H1 (cell line): Measurements from ENCODE around the gene EFR3B. TPM values are rescaled to one million over a fixed set of nuclear protein-coding genes. Genes with fewer than 3 reads are reported as not detected.

Experiments used
- CTCF ChIA-PET: fragments of 300-600 bp; sonication (Branson Sonifier 250); formaldehyde crosslinking; loops from one replicate; lab custom pipeline; 2021; ENCODE audit not compliant: partially characterized antibody; lab: Charles Lee
- POLR2A ChIA-PET: fragments of 300-600 bp; sonication (Branson Sonifier 250); formaldehyde crosslinking; loops from one replicate; lab custom pipeline; 2021; ENCODE audit warnings: inconsistent platforms; ENCODE audit not compliant: partially characterized antibody; lab: Charles Lee
- DNase-seq, 2 experiments: peaks; one replicate each; pipeline versions ENCODE4 v3.0.0 to v3.0.0-alpha.2; 2010 to 2022; ENCODE audit warnings: low spot score in 2 of 2, low read depth in 1 of 2, mixed read lengths in 1 of 2
- FAIRE-seq: peaks from 2 replicates; lab custom pipeline; 2011; peaks lifted over from hg19 to GRCh38; lab: Jason Lieb, UNC
- H2AFZ ChIP-seq: 2 replicates; pipeline ENCODE4 v1.8.1; 2012; ENCODE audit warnings: low read length, inconsistent platforms
- H2AK5ac ChIP-seq: 2 replicates; pipeline ENCODE4 v1.6.1; 2013; ENCODE audit warnings: low read depth, low read length
- H2BK120ac ChIP-seq: replicated peaks from 2 replicates; pipeline ENCODE3; 2013; ENCODE audit warnings: low read depth, low read length, inconsistent platforms
- H2BK12ac ChIP-seq: 2 replicates; pipeline ENCODE4 v1.6.1; 2013; ENCODE audit warnings: low read depth, low read length
- H2BK15ac ChIP-seq: 2 replicates; pipeline ENCODE4 v1.6.1; 2013; ENCODE audit warnings: low read length
- H2BK20ac ChIP-seq: 2 replicates; pipeline ENCODE4 v1.6.1; 2013; ENCODE audit warnings: low read length
- H2BK5ac ChIP-seq: 2 replicates; pipeline ENCODE4 v1.6.1; 2013; ENCODE audit warnings: low read depth, low read length
- H3K14ac ChIP-seq: 2 replicates; pipeline ENCODE4 v1.6.1; 2013; ENCODE audit warnings: inconsistent platforms; ENCODE audit not compliant: insufficient read length
- H3K18ac ChIP-seq: 2 replicates; pipeline ENCODE4 v1.6.1; 2013; ENCODE audit warnings: low read length; ENCODE audit errors: extremely low read depth
- H3K23ac ChIP-seq: 2 replicates; pipeline ENCODE4 v1.6.1; 2013; ENCODE audit warnings: inconsistent platforms; ENCODE audit not compliant: insufficient read length
- H3K23me2 ChIP-seq: 2 replicates; pipeline ENCODE4 v1.6.1; 2013; ENCODE audit warnings: low read depth, low read length
- H3K27ac ChIP-seq: 2 replicates; pipeline ENCODE4 v1.6.1; 2011; ENCODE audit warnings: low read depth, low read length, inconsistent platforms
- H3K27me3 ChIP-seq, 4 experiments: replicated peaks in 1 of 4; 1 replicate in 1 of 4; 2 replicates in 3 of 4; pipeline versions ENCODE4 v1.6.1 to v1.8.1; 2011 to 2013; ENCODE audit warnings: low read length in 3 of 4, mild to moderate bottlenecking in 3 of 4, inconsistent platforms in 2 of 4, mixed read lengths in 2 of 4, moderate library complexity in 1 of 4; ENCODE audit not compliant: control insufficient read depth in 3 of 4, insufficient read depth in 3 of 4; ENCODE audit errors: extremely low read depth in 1 of 4
- H3K36me3 ChIP-seq, 4 experiments: 2 replicates each; pipeline versions ENCODE4 v1.6.1 to v1.8.1; 2011 to 2013; ENCODE audit warnings: mild to moderate bottlenecking in 4 of 4, low read length in 3 of 4, moderate library complexity in 2 of 4, control low read depth in 1 of 4, inconsistent platforms in 1 of 4; ENCODE audit not compliant: insufficient read depth in 4 of 4, control insufficient read depth in 2 of 4
- H3K4ac ChIP-seq: replicated peaks from 2 replicates; pipeline ENCODE3; 2013; ENCODE audit warnings: low read length, low read depth, mixed read lengths, inconsistent platforms; ENCODE audit not compliant: insufficient read length
- H3K4me1 ChIP-seq, 4 experiments: replicated peaks in 1 of 4; 1 replicate in 1 of 4; 2 replicates in 3 of 4; pipeline versions ENCODE4 v1.6.1 to v1.8.1; 2011 to 2013; ENCODE audit warnings: low read length in 3 of 4, inconsistent platforms in 2 of 4, mixed read lengths in 1 of 4; ENCODE audit not compliant: insufficient read depth in 4 of 4, control insufficient read depth in 3 of 4
- H3K4me2 ChIP-seq, 2 experiments: 2 replicates each; pipeline versions ENCODE4 v1.6.1 to v1.8.1; 2011 to 2013; ENCODE audit warnings: low read depth in 2 of 2, low read length in 2 of 2, control low read depth in 1 of 2, inconsistent platforms in 1 of 2, mild to moderate bottlenecking in 1 of 2; ENCODE audit not compliant: insufficient read depth in 1 of 2
- H3K4me3 ChIP-seq, 4 experiments: fragments of 200-600, 300-600 bp in 1 of 4; sonication (generic), shearing (Covaris generic), sonication (Bioruptor Twin) in 1 of 4; 2 replicates each; pipeline versions ENCODE4 v1.5.1 to v1.8.1; 2011 to 2016; ENCODE audit warnings: low read length in 4 of 4, low read depth in 3 of 4, control low read depth in 2 of 4, inconsistent platforms in 2 of 4, mild to moderate bottlenecking in 2 of 4, mixed read lengths in 1 of 4, moderate library complexity in 1 of 4; ENCODE audit not compliant: insufficient read depth in 2 of 4; ENCODE audit errors: extremely low read depth in 1 of 4
- H3K56ac ChIP-seq: replicated peaks from 2 replicates; pipeline ENCODE3; 2013; ENCODE audit warnings: low read depth, mild to moderate bottlenecking, mixed read lengths, low read length, inconsistent platforms; ENCODE audit not compliant: insufficient read length
- H3K79me1 ChIP-seq: 2 replicates; pipeline ENCODE4 v1.6.1; 2013; ENCODE audit warnings: low read depth, low read length, control low read depth
- H3K79me2 ChIP-seq, 2 experiments: 2 replicates each; pipeline versions ENCODE4 v1.6.1 to v1.8.1; 2012 to 2013; ENCODE audit warnings: low read length in 2 of 2, mild to moderate bottlenecking in 2 of 2, inconsistent platforms in 1 of 2; ENCODE audit not compliant: insufficient read depth in 2 of 2, control insufficient read depth in 1 of 2
- H3K9ac ChIP-seq, 4 experiments: replicated peaks in 1 of 4; 1 replicate in 1 of 4; 2 replicates in 3 of 4; pipeline versions ENCODE4 v1.6.1 to v1.8.1; 2011 to 2013; ENCODE audit warnings: low read depth in 3 of 4, low read length in 3 of 4, control low read depth in 2 of 4, mild to moderate bottlenecking in 2 of 4, moderate library complexity in 2 of 4, inconsistent platforms in 1 of 4; ENCODE audit errors: extremely low read depth in 1 of 4
- H3K9me3 ChIP-seq, 2 experiments: 2 replicates each; pipeline versions ENCODE4 v1.6.1 to v1.8.1; 2012 to 2013; ENCODE audit warnings: mild to moderate bottlenecking in 2 of 2, moderate library complexity in 2 of 2, control low read depth in 1 of 2, inconsistent platforms in 1 of 2, low read depth in 1 of 2, low read length in 1 of 2, mixed read lengths in 1 of 2; ENCODE audit not compliant: insufficient read depth in 2 of 2
- H4K20me1 ChIP-seq, 2 experiments: replicated peaks in 1 of 2; 2 replicates each; pipeline versions ENCODE3 to v1.8.1; 2011 to 2013; ENCODE audit warnings: inconsistent platforms in 2 of 2, low read length in 2 of 2, mild to moderate bottlenecking in 1 of 2; ENCODE audit not compliant: insufficient read depth in 2 of 2, control insufficient read depth in 1 of 2
- H4K5ac ChIP-seq: 2 replicates; pipeline ENCODE4 v1.6.1; 2013; ENCODE audit warnings: low read length, low read depth, mixed read lengths, inconsistent platforms; ENCODE audit not compliant: insufficient read length
- H4K8ac ChIP-seq: 2 replicates; pipeline ENCODE4 v1.8.0; 2013; ENCODE audit warnings: mild to moderate bottlenecking, moderate library complexity, low read length, inconsistent platforms; ENCODE audit not compliant: insufficient read depth; ENCODE audit errors: extremely low read depth
- H4K91ac ChIP-seq: replicated peaks from 2 replicates; pipeline ENCODE3; 2013; ENCODE audit warnings: low read length, mixed read lengths, inconsistent platforms; ENCODE audit not compliant: insufficient read length
- KDM4A ChIP-seq: IDR thresholded peaks from one replicate; pipeline ENCODE4 v1.7.1; 2012; ENCODE audit warnings: low read depth, mild to moderate bottlenecking, moderate library complexity, low read length, inconsistent platforms; ENCODE audit not compliant: severe bottlenecking
- YY1 ChIP-seq: IDR thresholded peaks from 2 replicates; pipeline ENCODE4 v1.6.1; 2011; ENCODE audit warnings: low read depth, mild to moderate bottlenecking, low read length
- WGBS, 2 experiments: shearing (Covaris generic) in 1 of 2; methylation state at CpG; one replicate each; pipeline versions ENCODE4 v1.1.6 to v1.1.7; 2013 to 2015; ENCODE audit warnings: low lambda C conversion rate in 2 of 2, mixed read lengths in 2 of 2, inconsistent platforms in 1 of 2, low coverage in 1 of 2, missing lambda C conversion rate in 1 of 2; ENCODE audit not compliant: insufficient replicate concordance in 2 of 2, insufficient coverage in 1 of 2, insufficient read length in 1 of 2; ENCODE audit errors: extremely low coverage in 1 of 2, missing lambda C conversion rate in 1 of 2; 5-methylcytosine and 5-hydroxymethylcytosine counted together
- polyA plus RNA-seq, 7 experiments: library from polyadenylated mRNA; depleted of rRNA in 3 of 7; stranded (reverse) in 5 of 7; unstranded in 2 of 7; fragments of >200 nt in 5 of 7; fragments of 200-250 nt in 2 of 7; gene quantifications; 1 replicate in 5 of 7; 2 replicates in 1 of 7; 4 replicates in 1 of 7; pipeline versions ENCODE4 v1.2.1 to v1.2.3, GENCODE V29; 2011 to 2013; ENCODE audit warnings: missing spikeins in 2 of 7, mixed read lengths in 2 of 7
- total RNA-seq: library from RNA; stranded (reverse); fragmentation: NEBNext Ultra II Directional; extraction: Animal tissue kit (Norgen Biotek cat#: 25700); gene quantifications from 2 replicates; pipeline ENCODE4 v1.2.1, GENCODE V29; 2021

The EFR3B gene
- total and polyA plus RNA-seq, 2 of the 8 experiments (the other 6 are each of a cell fraction or from before 2014, with no cell fraction given): 3.4 to 9.6 TPM

- CTCF ChIA-PET: interaction anchor here (0.8 to 2.2 kb wide), 2 partner anchors 26 to 64 kb away, joined by 3 to 9 read pairs; no protein-coding TSS in a partner anchor
- FAIRE-seq: no peak
- no peak overlapping the region for H2BK15ac ChIP-seq
Measured at GRCh38 chr2:25066455-25066854, 24.6 kb downstream of the EFR3B start.

More at GRCh38 chr2:25066455-25066854, 24.6 kb downstream of the EFR3B start:
- H4K5ac ChIP-seq: no peak overlapping the region
- no peak overlapping the region for H2AFZ ChIP-seq
- no peak for TF ChIP-seq KDM4A
- TF ChIP-seq YY1: peak; percentile 60
- 98% methylated on average over 2 of the region's 2 CpGs; no CpG with 5 or more reads in 1 of the 2 experiments for WGBS, 2 experiments
- H3K4me3 ChIP-seq: no peak overlapping the region
- H2BK20ac ChIP-seq: no peak overlapping the region
- H3K79me1 ChIP-seq: no peaks in the 10 kb centered on the region; the same call in 1 of the 2 replicates
- H2BK120ac ChIP-seq: no peak overlapping the region
- H3K14ac ChIP-seq: no peak overlapping the region
- no peak overlapping the region for H2BK12ac ChIP-seq
- H3K4ac ChIP-seq: no peak overlapping the region
- peaks cover 1 to 2% of the 10 kb centered on the region in 2 experiments for H4K20me1 ChIP-seq
- H3K23me2 ChIP-seq: no peaks in the 10 kb centered on the region
- no peak overlapping the region for H3K23ac ChIP-seq
- no peaks in the 10 kb centered on the region; a peak in 1 of 7 replicates for H3K4me1 ChIP-seq
- H3K36me3 ChIP-seq: no peaks in the 10 kb centered on the region; a peak in 1 of 8 replicates
- no peak overlapping the region for H2BK5ac ChIP-seq
- H3K4me2 ChIP-seq: no peak overlapping the region
- H3K27ac ChIP-seq: no peak overlapping the region
- no peak overlapping the region for H4K91ac ChIP-seq
- no peak overlapping the region for H3K9ac ChIP-seq
- POLR2A ChIA-PET: no interaction called here
- no peak for DNase-seq
- no peak overlapping the region for H4K8ac ChIP-seq
- H3K79me2 ChIP-seq: no peaks in the 10 kb centered on the region
- no peak overlapping the region for H2AK5ac ChIP-seq
- no peaks in the 10 kb centered on the region for H3K27me3 ChIP-seq
- no peak overlapping the region for H3K56ac ChIP-seq
- H3K18ac ChIP-seq: no peak overlapping the region
- H3K9me3 ChIP-seq: peaks cover 0 to 4% of the 10 kb centered on the region in 2 experiments; a peak in 1 of 4 replicates
